ENCODE data around the gene ICE1.

Gene ICE1

DNA sequence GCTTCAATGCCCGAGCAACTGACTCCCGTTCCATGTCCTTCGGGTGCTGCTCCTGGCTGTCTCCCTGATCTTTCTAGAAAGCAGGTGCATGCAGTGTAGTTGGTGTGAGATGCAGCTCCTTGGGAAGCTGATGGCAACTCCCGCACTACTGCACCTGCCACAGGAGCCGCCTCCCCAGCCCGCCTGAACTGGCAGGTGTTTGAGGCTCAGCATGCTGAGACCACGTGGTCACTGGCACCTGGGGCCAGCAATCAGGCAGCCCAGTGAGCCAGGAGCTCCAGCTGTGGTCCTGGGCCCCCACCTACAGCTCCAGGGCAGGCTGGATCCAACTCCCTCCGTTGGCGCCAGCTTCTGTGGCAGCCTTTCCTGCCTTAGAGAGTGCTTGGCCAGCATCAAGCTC lies 111.5 kb downstream of the ICE1 start:
- no peak for DNase-seq (ENCODE audit: low read depth)
- H3K4me3 ChIP-seq (ENCODE audit: low read depth, low read length) = no peak overlapping the region
- TF ChIP-seq, protein P1, sequence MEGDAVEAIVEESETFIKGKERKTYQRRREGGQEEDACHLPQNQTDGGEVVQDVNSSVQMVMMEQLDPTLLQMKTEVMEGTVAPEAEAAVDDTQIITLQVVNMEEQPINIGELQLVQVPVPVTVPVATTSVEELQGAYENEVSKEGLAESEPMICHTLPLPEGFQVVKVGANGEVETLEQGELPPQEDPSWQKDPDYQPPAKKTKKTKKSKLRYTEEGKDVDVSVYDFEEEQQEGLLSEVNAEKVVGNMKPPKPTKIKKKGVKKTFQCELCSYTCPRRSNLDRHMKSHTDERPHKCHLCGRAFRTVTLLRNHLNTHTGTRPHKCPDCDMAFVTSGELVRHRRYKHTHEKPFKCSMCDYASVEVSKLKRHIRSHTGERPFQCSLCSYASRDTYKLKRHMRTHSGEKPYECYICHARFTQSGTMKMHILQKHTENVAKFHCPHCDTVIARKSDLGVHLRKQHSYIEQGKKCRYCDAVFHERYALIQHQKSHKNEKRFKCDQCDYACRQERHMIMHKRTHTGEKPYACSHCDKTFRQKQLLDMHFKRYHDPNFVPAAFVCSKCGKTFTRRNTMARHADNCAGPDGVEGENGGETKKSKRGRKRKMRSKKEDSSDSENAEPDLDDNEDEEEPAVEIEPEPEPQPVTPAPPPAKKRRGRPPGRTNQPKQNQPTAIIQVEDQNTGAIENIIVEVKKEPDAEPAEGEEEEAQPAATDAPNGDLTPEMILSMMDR (IDR thresholded peaks at IDR 0.05; ENCODE audit: low read depth, low read length, missing control alignments) = no peak

DNA sequence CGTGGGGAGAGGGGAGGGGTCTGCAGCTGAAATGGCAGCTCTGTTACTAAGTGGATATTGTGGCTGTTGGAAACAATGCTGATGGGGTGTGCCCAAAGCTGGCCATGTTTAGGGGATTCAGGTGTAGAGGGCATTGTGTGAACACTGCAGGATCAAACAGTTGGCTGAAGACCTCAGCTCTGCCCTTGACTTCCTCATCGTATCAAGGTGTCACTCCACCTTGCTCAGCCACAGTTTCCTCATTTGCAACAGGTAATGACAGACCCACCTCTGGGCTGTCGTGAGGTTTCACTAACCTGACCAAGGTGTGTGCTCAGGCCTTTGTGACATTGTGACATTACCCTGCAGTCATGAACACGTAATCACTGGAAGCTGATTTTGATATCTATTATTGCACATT lies 111.9 kb downstream of the ICE1 start:
- no peak overlapping the region for H3K4me3 ChIP-seq (ENCODE audit: low read depth, low read length)
- TF ChIP-seq, protein P1 (IDR thresholded peaks at IDR 0.05; ENCODE audit: low read depth, low read length, missing control alignments) = no peak
- no peak for DNase-seq (ENCODE audit: low read depth)

DNA sequence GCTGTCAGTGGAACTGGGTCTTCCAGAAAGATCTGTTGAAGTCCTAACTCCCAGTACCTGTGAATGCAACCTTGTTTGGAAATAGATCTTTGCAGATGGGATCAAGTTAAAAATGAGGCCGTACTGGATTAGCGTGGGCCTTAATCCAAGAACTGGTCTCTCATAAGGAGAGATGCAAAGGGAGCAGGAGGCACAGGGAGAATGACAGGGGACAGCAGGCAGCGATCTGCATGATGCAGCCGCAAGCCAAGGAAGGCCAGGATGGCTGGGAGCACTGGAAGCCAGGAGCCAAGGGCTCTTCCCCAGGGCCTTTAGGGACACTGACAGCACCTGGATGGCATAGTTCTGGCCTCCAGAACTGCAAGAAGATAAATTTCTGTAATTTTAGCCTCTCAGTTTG lies 114.4 kb downstream of the ICE1 start:
- TF ChIP-seq, protein P1 (IDR thresholded peaks at IDR 0.05; ENCODE audit: low read depth, low read length, missing control alignments) = no peak
- no peak for DNase-seq (ENCODE audit: low read depth)
- no peak overlapping the region for H3K4me3 ChIP-seq (ENCODE audit: low read depth, low read length)

DNA sequence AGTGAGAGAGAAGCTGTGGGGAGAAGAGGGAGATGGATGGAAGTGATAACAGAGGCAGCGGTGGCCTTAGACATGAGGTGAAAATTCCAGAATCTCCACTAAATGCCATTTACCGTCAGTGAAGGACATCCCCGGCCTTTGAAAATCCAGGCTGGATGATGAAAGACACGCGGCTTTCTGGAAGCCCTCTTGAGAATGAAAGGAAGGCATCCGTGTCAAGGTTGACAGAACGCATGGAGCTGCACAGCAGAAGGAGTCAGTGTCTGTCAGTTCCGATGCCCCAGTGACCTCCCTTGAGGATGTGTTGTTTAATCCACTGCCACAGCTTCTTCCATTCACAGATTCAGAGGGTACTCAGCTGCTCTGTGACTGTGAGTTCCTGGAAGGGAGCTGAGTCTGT lies 114.9 kb downstream of the ICE1 start:
- TF ChIP-seq, protein P1 (IDR thresholded peaks at IDR 0.05; ENCODE audit: low read depth, low read length, missing control alignments) = no peak
- no peak overlapping the region for H3K4me3 ChIP-seq (ENCODE audit: low read depth, low read length)
- no peak for DNase-seq (ENCODE audit: low read depth)

DNA sequence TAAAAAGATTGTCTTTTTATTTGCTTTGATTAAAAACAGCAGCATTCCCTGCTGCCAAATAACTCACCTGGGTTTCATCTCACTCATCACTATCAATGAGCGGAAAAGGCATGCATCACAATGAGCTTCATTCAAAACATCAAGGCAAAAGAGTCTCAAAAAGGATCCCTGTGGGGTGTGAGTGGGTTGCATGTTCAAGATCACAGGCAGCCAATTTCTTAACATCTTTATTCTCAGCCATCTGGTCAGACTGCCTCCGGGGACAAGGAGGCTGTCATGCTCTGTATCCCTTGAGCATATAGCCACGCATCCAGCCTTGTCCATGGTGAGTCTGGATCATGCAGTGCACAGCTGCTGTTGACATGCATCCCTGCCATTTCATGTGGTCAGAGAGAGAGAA lies 117.1 kb downstream of the ICE1 start:
- no peak overlapping the region for H3K4me3 ChIP-seq (ENCODE audit: low read depth, low read length)
- DNase-seq (ENCODE audit: low read depth) = no peak
- TF ChIP-seq, protein P1 (IDR thresholded peaks at IDR 0.05; ENCODE audit: low read depth, low read length, missing control alignments) = no peak
